HG03442 (cell line): ENCODE measurements around the gene RHBDD3.

Experiments used
- ATAC-seq: cut with Tn5 transposase; IDR thresholded peaks from one replicate; pipeline ENCODE4 v1.9.1; 2021; ENCODE audit warnings: mild to moderate bottlenecking, moderate library complexity; ENCODE audit not compliant: unreplicated experiment

The RHBDD3 gene

GRCh38 chr22:29306835-29307595, 39.2 kb upstream of the RHBDD3 start:
- no peak for ATAC-seq

GRCh38 chr22:29306175-29306834, 38.5 kb upstream of the RHBDD3 start, which contains the start of gene GAS2L1:
Gene GAS2L1 (plus strand): TSS chr22:29306650. CDS start chr22:29308106, 1,456 bp downstream.
- ATAC-seq = no peak

- no peak for ATAC-seq
These were observed 38.0 kb upstream of the RHBDD3 start for GRCh38 chr22:29305836-29306174.

- ATAC-seq = no peak
These were observed 35.1 kb upstream of the RHBDD3 start for GRCh38 chr22:29302681-29303465.

- no peak for ATAC-seq
These were observed 34.6 kb upstream of the RHBDD3 start for GRCh38 chr22:29302402-29302680.

- ATAC-seq = no peak
These were observed 34.1 kb upstream of the RHBDD3 start for GRCh38 chr22:29301716-29302401.

- ATAC-seq = no peak
These were observed 33.2 kb upstream of the RHBDD3 start for GRCh38 chr22:29300807-29301601.

- ATAC-seq = no peak
These were observed 32.7 kb upstream of the RHBDD3 start for GRCh38 chr22:29300467-29300806.

GRCh38 chr22:29299136-29299900, 31.5 kb upstream of the RHBDD3 start:
- ATAC-seq = no peak

GRCh38 chr22:29298641-29299040, 30.9 kb upstream of the RHBDD3 start:
- ATAC-seq = no peak

- ATAC-seq = no peak
These were observed 24.6 kb upstream of the RHBDD3 start for GRCh38 chr22:29292379-29292778.

GRCh38 chr22:29291215-29291614, 23.4 kb upstream of the RHBDD3 start:
- ATAC-seq = no peak

GRCh38 chr22:29290061-29290460, 22.3 kb upstream of the RHBDD3 start:
- no peak for ATAC-seq

GRCh38 chr22:29288837-29289236, 21.1 kb upstream of the RHBDD3 start:
- ATAC-seq = no peak

GRCh38 chr22:29284196-29284595, 16.4 kb upstream of the RHBDD3 start:
- no peak for ATAC-seq

- no peak for ATAC-seq
These were observed 10.1 kb upstream of the RHBDD3 start for GRCh38 chr22:29277927-29278326.

- no peak for ATAC-seq
These were observed 8.2 kb upstream of the RHBDD3 start for GRCh38 chr22:29275819-29276565.

GRCh38 chr22:29275167-29275566, 7.4 kb upstream of the RHBDD3 start:
- no peak for ATAC-seq

- ATAC-seq = no peak
These were observed 4.8 kb upstream of the RHBDD3 start for GRCh38 chr22:29272624-29273023.
